Activated naive CD4-positive, alpha-beta T cell treated with anti-CD3 and anti-CD28 coated beads, Interleukin-2, amount 10 ng/mL, durations not matched to agents 7 days and 5 days (primary cell): ENCODE measurements around the gene GDPD4.

Experiments used
- CTCF ChIA-PET: fragments of 350-600 bp; sonication (Branson Sonifier 250); formaldehyde crosslinking; loops from one replicate; lab custom pipeline; 2021; ENCODE audit warnings: antibody characterized with exemption; lab: Charles Lee
- DNase-seq: peaks from one replicate; pipeline ENCODE4 v3.0.0-alpha.2; 2020
- H3K27ac Mint-ChIP-seq: one replicate; pipeline ENCODE4 v1.8.0; 2021; ENCODE audit warnings: mild to moderate bottlenecking, moderate library complexity, mixed read lengths
- H3K27me3 Mint-ChIP-seq: one replicate; pipeline ENCODE4 v1.8.0; 2021; ENCODE audit warnings: mild to moderate bottlenecking, mixed read lengths
- H3K36me3 Mint-ChIP-seq: one replicate; pipeline ENCODE4 v1.8.0; 2021; ENCODE audit warnings: mixed read lengths
- H3K4me1 Mint-ChIP-seq: one replicate; pipeline ENCODE4 v1.8.0; 2021; ENCODE audit warnings: mixed read lengths
- H3K4me3 Mint-ChIP-seq: one replicate; pipeline ENCODE4 v1.8.0; 2021; ENCODE audit warnings: mild to moderate bottlenecking, moderate library complexity, mixed read lengths
- H3K9me3 Mint-ChIP-seq: one replicate; pipeline ENCODE4 v1.8.0; 2021; ENCODE audit warnings: mixed read lengths

The GDPD4 gene

DNA sequence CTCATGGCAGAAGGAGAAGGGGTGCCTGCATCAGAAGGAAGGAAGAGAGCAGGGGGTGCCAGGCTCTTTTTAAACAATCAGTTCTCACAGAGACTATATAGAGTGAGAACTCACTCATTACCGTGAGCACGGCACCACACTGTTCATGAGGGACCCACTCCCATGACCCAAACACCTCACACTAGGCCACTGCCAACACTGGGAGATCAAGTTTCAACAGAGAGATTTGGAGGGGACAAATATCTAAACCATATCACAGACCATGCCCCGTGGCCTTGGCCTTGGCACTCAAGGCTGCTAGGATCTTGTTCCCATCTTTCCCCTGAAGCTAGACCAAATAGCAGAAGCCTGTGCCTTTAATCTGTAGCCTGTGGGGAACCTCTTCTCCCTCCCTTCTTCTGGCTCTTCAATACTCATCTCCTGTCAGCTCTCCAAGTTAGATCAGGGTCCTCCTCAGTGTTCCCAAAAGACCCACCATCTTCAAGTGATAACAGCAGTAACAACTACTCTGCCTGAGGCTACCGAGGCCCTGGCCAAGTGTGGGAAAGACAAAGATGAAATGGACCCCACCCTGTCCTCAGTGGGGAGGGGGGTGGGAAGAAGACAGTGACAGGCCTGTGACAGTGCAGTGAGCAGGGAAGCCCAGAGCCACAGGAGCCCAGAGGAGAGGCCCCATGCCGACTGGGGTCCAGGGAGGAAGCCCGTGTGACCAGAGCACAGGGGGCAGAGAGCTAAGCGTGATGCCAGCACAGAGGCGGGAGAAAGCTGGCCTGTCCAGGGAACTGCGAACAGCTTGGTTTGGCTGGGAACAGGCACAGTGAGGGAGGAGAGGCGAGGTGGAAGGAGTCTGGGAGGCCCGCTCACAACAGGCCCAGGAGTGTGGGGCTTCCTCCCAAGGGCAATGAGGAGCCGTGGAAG lies 100.9 kb downstream of the GDPD4 start:
- Mint-ChIP-seq H3K4me3 (no peak overlapping the region), H3K4me1 (no peaks in the 10 kb centered on the region), H3K9me3 (no peaks in the 10 kb centered on the region), H3K27me3 (no peaks in the 10 kb centered on the region), H3K27ac (no peak overlapping the region), H3K36me3 (no peaks in the 10 kb centered on the region)
- peak; percentile 3 for DNase-seq
- CTCF ChIA-PET = interaction anchor here (1.1 kb wide), 1 partner anchor 347 kb away, joined by 3 read pairs; no protein-coding TSS in a partner anchor

- no peaks in the 10 kb centered on the region for H3K27me3 Mint-ChIP-seq
- H3K4me1 Mint-ChIP-seq = no peaks in the 10 kb centered on the region
- no peaks in the 10 kb centered on the region for H3K36me3 Mint-ChIP-seq
- DNase-seq = peak; percentile 8
- no peak overlapping the region for H3K27ac Mint-ChIP-seq
- CTCF ChIA-PET = interaction anchor here (0.5 to 1.3 kb wide), 5 partner anchors 10 to 349 kb away, joined by 3 to 5 read pairs (median 4); partner anchors contain the start of gene MYO7A
- no peaks in the 10 kb centered on the region for H3K9me3 Mint-ChIP-seq
- no peak overlapping the region for H3K4me3 Mint-ChIP-seq
Measured at GRCh38 chr11:77199137-77199745, 102.2 kb downstream of the GDPD4 start.

- Mint-ChIP-seq H3K9me3 (no peaks in the 10 kb centered on the region), H3K27ac (no peak overlapping the region), H3K36me3 (no peaks in the 10 kb centered on the region), H3K27me3 (no peaks in the 10 kb centered on the region), H3K4me1 (no peaks in the 10 kb centered on the region), H3K4me3 (no peak overlapping the region)
- CTCF ChIA-PET = interaction anchor here (0.7 to 1.3 kb wide), 4 partner anchors 9 to 350 kb away, joined by 3 to 5 read pairs (median 4); partner anchors contain the start of gene MYO7A
- DNase-seq = peak; percentile 44
Measured at GRCh38 chr11:77198440-77198849, 103.0 kb downstream of the GDPD4 start.

GRCh38 chr11:77197626-77198320 lies 103.7 kb downstream of the GDPD4 start:
- CTCF ChIA-PET = interaction anchor here (1.3 to 4.8 kb wide), 3 partner anchors 10 to 350 kb away, joined by 5 to 34 read pairs (median 8); partner anchors contain the start of gene MYO7A
- no peak overlapping the region for H3K27ac Mint-ChIP-seq

DNA sequence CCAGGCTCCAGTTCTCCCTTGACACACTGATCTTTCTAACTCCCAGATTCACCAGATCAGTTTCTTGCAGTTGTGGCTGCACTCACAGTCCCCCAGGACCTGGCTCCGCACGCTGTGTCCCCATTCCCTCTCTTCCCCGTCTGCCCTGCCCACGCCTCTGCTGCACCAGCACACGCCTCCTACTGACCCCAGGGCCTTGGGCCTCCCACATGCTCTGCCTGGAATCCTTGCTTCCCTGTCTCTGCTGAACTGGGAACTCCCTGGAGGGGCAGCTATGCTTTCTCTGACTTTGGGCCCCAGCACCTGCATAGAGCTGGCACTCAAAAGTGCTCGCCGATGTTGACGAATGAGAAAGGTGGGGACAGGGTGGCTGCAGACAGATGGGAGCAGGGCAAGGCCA lies 104.5 kb downstream of the GDPD4 start:
- Mint-ChIP-seq H3K4me3 (no peak overlapping the region), H3K4me1 (no peaks in the 10 kb centered on the region), H3K27me3 (no peaks in the 10 kb centered on the region), H3K9me3 (no peaks in the 10 kb centered on the region), H3K36me3 (no peaks in the 10 kb centered on the region), H3K27ac (no peak overlapping the region)
- CTCF ChIA-PET = interaction anchor here (1.4 to 4.8 kb wide), 3 partner anchors 9 to 422 kb away, joined by 8 to 34 read pairs (median 8); no protein-coding TSS in a partner anchor
- peak; percentile 4 for DNase-seq

More at GRCh38 chr11:77197626-77198320, 103.7 kb downstream of the GDPD4 start:
- Mint-ChIP-seq H3K9me3 (no peaks in the 10 kb centered on the region), H3K27me3 (no peaks in the 10 kb centered on the region), H3K4me1 (no peaks in the 10 kb centered on the region), H3K4me3 (no peak overlapping the region), H3K36me3 (no peaks in the 10 kb centered on the region)
- DNase-seq = peak; percentile 10

DNA sequence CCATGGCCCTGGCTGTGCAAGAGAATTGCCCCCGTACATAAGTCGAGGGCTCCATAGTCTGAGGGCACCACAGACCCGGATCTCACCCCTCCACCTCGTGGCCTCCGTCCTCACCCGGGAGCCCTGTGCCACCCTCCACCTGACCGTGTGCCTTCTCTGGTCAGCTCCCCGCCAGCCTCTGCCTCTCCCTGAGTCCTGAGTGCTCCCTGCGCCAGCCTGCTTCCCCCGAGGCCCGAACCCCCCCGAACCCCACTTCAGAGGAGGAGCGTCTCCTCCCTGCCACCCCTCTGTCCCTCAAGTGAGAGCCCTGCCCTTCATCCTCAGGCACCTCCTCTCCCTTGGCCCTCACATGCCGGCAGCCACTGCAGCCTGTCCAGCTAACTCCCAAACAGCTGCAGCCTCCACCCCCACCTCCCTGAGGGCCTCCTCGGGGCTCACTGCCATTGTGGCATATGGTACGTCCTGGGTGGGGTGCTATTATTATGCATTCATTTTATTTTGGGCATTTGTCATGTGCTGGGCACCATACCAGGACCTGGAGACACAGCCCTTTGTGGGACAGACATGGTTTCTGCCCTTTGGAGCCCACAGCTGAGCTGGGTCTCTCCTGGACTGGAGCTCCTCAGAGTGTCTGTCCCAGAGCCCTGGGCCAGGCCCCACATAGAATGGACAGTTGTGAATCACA lies 106.3 kb downstream of the GDPD4 start:
- Mint-ChIP-seq H3K4me1 (no peaks in the 10 kb centered on the region), H3K4me3 (no peak overlapping the region), H3K27ac (no peak overlapping the region), H3K9me3 (no peaks in the 10 kb centered on the region), H3K27me3 (no peaks in the 10 kb centered on the region), H3K36me3 (no peaks in the 10 kb centered on the region)
- no peak for DNase-seq
- CTCF ChIA-PET = interaction anchor here (0.7 to 4.8 kb wide), 7 partner anchors 9 to 424 kb away, joined by 3 to 34 read pairs (median 3); no protein-coding TSS in a partner anchor

- Mint-ChIP-seq H3K27me3 (no peaks in the 10 kb centered on the region), H3K4me3 (no peak overlapping the region), H3K36me3 (no peaks in the 10 kb centered on the region), H3K27ac (no peak overlapping the region), H3K4me1 (no peaks in the 10 kb centered on the region), H3K9me3 (no peaks in the 10 kb centered on the region)
- CTCF ChIA-PET = interaction anchor here (1.1 to 4.8 kb wide), 4 partner anchors 67 to 426 kb away, joined by 3 to 34 read pairs (median 4); no protein-coding TSS in a partner anchor
- DNase-seq = no peak
Measured at GRCh38 chr11:77193911-77194830, 107.3 kb downstream of the GDPD4 start.

DNA sequence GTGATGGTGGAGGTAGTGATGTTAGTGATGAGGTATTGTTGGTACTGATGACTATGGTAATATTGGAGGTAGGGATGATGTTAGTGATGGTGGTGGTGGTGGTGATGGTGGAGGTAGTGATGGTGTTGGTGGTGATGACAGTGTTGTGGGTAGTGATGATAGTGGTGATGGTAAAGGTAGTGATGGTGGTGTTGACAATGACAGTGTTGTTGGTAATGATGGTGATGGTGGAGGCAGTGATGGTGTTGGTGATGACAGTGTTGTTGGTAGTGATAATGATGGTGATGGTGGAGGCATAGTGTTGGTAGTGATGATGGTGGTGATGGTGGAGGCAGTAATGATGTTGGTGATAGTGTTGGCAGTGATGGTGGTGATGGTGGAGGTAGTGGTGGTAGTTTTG lies 108.3 kb downstream of the GDPD4 start:
- Mint-ChIP-seq H3K4me3 (no peak overlapping the region), H3K27me3 (no peaks in the 10 kb centered on the region), H3K27ac (no peak overlapping the region), H3K4me1 (no peaks in the 10 kb centered on the region), H3K9me3 (no peaks in the 10 kb centered on the region), H3K36me3 (no peaks in the 10 kb centered on the region)
- CTCF ChIA-PET = interaction anchor here (1.5 to 4.8 kb wide), 2 partner anchors 146 to 354 kb away, joined by 5 to 34 read pairs; no protein-coding TSS in a partner anchor
- no peak for DNase-seq

DNA sequence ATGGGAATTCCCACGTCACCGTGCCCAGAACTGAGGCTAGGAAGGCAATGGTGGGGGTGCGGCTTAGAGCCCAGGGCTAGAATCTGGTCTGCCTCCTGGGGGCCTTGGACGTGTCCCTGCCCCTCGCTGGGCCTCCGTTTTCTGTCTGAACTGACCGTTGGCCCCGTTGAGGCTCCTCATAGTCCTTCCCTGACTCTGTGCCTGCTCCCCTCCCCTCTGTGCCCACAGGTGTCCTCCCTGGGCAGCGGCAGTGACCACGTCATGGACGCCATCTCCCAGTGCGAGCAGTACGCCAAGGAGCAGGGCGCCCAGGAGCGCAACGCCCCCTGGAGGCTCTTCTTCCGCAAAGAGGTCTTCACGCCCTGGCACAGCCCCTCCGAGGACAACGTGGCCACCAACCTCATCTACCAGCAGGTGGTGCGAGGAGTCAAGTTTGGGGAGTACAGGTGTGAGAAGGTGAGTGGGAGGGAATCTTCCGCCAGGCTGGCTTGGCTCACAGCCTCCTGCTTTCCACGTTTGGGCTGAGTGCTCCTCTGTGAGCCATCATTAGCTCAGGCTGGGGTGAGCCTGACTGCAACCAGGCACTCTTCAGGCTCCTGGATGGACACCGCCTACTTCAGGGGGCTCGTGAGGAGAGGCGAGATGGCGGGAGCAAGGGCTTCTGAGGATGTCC lies 109.5 kb downstream of the GDPD4 start:
- Mint-ChIP-seq H3K4me1 (no peaks in the 10 kb centered on the region), H3K9me3 (no peaks in the 10 kb centered on the region), H3K27ac (no peak overlapping the region), H3K27me3 (no peaks in the 10 kb centered on the region), H3K36me3 (no peaks in the 10 kb centered on the region), H3K4me3 (no peak overlapping the region)
- CTCF ChIA-PET = interaction anchor here (1.4 kb wide), 1 partner anchor 9 kb away, joined by 5 read pairs; no protein-coding TSS in a partner anchor
- DNase-seq = peak; percentile 72

DNA sequence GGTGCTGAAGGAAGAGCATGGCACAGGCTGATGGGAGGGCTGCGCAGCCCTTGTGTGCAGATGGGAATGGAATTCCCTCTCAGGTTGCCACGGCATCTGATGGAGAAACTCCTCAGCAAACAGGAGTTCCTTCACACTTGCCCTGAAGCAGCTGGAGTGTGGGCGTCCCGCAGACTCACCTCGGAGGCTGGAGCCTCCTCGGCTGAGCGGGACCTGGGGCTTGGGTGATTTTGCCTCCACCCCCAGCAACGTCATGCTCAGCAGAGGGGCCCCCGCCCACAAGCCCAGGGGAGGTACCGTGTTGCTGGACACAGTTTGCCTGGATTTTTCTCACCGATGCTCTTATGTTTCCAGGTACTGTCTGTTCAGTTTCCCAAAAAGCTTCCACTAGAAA lies 110.1 kb downstream of the GDPD4 start:
- Mint-ChIP-seq H3K36me3 (no peaks in the 10 kb centered on the region), H3K4me3 (no peak overlapping the region)
- no peak for DNase-seq

DNA sequence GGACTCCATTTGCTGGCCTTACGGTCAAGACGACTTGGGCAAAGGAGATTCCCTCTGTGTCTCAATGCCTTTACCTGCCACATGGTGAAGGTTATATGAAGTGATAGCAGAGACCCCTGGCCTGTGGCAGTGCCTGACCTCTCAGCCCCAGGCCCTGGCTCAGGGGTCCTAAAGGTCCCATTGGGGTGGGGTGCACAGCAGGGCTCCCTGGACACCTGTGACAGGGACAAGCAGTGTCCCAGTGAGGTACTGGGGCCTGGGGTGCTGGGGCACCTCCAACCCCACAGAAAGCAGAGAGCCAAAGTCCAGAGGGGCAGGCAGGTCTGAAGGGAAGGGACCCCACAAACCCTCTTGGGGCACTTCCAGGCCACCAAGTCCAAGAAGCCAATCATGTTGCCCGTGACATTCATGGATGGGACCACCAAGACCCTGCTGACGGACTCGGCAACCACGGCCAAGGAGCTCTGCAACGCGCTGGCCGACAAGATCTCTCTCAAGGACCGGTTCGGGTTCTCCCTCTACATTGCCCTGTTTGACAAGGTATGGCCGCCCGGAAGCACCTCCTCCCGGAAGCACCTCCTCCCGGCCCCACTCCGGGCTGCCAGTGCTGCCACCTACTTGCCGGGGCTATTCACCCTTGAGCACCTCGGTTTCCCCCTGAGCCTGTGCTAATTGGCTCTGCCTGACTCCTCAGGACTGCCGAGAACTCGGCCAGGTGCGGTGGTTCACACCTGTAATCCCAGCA lies 111.0 kb downstream of the GDPD4 start:
- no peak overlapping the region for H3K27ac Mint-ChIP-seq
- no peak for DNase-seq
- no peaks in the 10 kb centered on the region for H3K9me3 Mint-ChIP-seq
- no peaks in the 10 kb centered on the region for H3K4me1 Mint-ChIP-seq
- H3K4me3 Mint-ChIP-seq = no peak overlapping the region
- H3K27me3 Mint-ChIP-seq = no peaks in the 10 kb centered on the region
- CTCF ChIA-PET = interaction anchor here (0.5 to 7.0 kb wide), 3 partner anchors 8 to 1847 kb away, joined by 4 to 111 read pairs (median 5); partner anchors contain the start of gene MYO7A
- no peaks in the 10 kb centered on the region for H3K36me3 Mint-ChIP-seq

More for the DNA sequence above, 110.1 kb downstream of the GDPD4 start:
- CTCF ChIA-PET = interaction anchor here (1.4 kb wide), 1 partner anchor 9 kb away, joined by 5 read pairs; no protein-coding TSS in a partner anchor
- Mint-ChIP-seq H3K27ac (no peak overlapping the region), H3K9me3 (no peaks in the 10 kb centered on the region), H3K27me3 (no peaks in the 10 kb centered on the region), H3K4me1 (no peaks in the 10 kb centered on the region)
